NCI-H446 (cell line): ENCODE data around the gene NOC4L.

Experiments
- DNase-seq, 2 experiments: peaks; one replicate each; lab custom pipeline; 2025; lab: John Stamatoyannopoulos, UW

NOC4L gene

GRCh38 chr12:132197581-132198354, 53.5 kb downstream of the NOC4L start:
- DNase-seq, result no peak

- DNase-seq, result no peak
These were observed 54.8 kb downstream of the NOC4L start for GRCh38 chr12:132199101-132199500.

GRCh38 chr12:132199526-132200319, 55.5 kb downstream of the NOC4L start:
- DNase-seq, result no peak

GRCh38 chr12:132200800-132201199, 56.5 kb downstream of the NOC4L start:
- DNase-seq, result no peak

GRCh38 chr12:132201391-132202120, 57.3 kb downstream of the NOC4L start:
- no peak for DNase-seq
